DMS153 treated with DMSO at 0.1 percent for 48 hours (cell line): ENCODE results near the gene TIAL1.
"Not testable (repeated sequence)": the region's sequence is repeated elsewhere in the genome, so short reads cannot be mapped to it uniquely, and the experiment has no call there.

Experiments used
- DNase-seq: peaks from one replicate; lab custom pipeline; 2025; ENCODE audit not compliant: unreplicated experiment; lab: John Stamatoyannopoulos, UW

TIAL1 gene

DNA sequence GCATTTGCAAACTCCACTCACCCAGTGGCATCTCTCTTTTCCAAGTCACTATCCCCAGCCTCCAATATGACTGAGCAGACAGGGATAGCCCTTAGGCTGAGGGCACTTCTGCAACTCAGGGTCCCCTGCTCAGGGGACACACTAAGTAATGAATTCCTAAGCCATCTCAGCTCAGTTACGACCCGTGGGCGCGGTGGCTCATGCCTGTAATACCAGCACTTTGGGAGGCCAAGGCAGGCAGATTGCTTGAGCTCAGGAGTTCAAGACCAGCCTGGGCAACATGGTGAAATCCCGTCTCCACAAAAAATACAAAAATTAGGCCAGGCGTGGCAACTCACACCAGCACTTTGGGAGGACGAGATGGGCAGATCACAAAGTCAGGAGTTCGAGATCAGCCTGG is 64.5 kb downstream of the TIAL1 start:
- not testable (repeated sequence) for DNase-seq

DNA sequence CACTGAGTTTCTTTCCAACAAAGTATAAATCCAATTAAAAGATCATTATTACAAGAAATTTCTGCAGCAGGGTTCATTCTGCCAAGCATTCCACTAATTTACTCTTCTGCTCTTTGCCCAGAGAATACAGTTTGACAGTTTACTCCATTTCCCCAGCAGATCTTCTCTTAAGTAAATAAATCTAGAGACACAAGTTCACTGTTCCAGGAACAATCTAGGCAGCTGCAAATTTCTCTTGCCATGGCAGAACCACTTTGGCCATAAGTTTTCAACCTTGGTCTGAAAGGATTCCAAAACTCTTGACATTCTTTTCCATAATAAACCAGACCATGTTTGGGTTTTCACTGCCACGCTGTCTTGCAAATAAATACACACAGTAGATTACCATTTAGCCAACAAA is 65.7 kb downstream of the TIAL1 start:
- DNase-seq = no peak

DNA sequence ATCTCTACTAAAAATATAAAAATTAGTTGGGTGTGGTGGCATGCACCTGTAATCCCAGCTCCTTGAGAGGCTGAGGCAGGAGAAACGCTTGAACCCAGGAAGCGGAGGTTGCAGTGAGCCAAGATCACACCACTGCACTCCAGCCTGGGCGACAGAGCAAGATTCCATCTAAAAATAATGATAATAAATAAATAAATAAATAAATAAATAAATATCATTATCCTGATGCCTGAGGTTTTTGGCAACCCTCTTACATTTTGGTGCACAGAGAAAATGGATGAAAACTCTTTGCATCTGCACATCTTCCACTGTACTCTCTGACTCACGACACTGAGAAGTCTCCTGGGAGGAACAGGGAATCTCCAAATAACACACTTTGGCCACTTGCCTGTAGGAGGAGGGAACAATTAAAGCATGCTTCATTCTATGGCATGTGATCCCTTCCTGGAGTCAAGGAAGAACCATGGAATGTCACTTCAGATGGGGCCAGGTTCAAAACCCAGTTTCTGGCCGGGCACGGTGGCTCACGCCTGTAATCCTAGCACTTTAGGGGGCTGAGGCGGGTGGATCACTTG is 68.0 kb downstream of the TIAL1 start:
- DNase-seq = not testable (repeated sequence)

DNA sequence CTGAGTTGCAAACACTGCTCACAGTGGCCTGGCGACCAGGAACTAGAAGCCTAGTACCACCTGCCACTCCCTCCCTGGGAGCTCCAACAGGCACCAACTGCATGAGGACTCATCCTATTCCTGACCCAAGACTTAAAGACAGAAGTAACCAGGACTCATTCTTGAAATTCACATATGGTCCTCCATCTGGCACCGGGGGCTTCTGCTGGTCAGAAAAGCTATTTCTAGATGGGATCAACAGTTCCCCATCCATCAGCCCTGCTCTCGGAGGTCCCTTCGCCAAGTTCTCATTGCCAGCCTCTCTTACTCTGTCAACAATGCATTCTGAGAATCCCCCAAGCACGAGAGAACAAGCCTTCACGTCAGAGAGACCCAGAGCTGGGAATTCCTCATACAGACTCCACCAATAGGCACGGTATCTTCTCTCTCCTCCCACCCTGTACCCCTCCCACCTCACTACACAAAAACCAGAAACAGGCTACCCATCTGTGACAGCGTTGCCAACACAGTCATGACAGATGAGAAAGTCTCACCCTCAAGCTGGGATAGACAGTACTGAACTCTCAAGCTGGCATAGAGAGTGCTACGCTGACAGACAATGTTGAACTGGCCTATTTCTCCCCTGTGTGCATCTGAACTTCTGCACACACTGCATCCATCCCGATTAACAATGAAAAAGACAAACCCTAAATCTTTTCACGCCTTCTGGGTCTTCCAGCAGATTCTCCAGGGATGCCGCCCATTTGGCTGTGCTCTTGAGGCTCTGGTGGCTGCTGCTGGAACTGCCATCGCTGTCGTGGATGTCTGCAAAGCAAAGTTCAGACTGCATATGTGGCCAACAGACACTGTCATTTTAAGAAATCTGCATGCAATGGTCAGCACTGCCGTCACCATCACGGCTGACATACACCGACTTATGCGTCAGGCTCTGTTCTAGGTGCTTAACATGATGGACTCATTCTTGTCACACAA is 69.9 kb downstream of the TIAL1 start:
- DNase-seq = no peak

DNA sequence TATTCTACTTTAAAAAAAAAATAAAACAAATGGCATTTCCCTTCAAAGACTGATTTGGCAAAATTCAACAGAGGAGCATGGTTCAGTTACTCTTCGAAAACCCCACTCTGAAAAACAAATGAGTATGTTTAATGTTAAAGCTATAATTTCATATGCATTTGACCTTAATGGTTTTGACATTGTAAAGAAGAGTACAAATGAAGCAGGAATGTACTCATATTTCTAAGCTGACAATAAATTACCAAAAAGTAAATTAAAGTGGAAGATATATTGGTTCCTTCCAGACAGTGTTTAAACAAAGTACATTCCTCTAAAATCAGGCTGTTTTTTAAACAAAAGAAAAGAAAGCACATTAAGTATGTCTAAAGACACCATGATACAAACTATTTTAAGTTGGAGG is 70.6 kb downstream of the TIAL1 start:
- no peak for DNase-seq

DNA sequence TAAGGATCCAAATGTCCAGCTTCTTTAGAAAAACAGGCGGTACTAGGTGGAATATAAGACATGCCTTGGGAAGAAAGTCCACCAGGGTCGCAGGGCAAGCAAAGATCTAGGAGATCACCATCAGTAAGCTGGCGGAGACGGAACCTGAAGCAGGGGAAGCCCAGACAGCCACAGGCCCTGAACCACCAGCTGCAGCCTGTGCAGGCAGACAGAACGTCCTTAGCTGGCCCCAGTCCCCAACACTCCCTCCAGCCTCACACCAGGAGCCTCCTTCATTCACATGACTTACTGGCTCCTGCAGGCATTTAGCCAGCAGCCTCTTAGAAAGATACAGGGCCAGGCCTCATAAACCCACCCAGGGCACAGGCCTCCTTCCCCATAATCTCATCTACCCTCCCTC is 71.6 kb downstream of the TIAL1 start:
- DNase-seq = no peak

DNA sequence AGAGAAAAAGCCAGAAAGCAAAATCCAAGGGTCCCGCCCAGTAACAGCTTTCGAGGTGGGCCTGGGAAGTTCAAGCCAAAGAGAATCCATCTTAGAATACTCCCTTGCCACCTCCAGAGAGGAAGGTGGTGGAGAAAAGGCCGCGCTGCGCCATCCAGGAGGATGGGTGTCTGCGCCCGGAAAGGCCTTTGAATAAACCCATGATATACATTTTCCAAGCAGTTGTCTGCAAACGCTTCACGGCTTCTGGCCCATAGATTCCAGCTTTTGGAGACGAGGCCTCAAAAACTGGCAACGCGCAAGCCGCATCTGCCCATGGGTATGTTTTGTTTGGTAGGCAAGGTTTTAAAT is 72.1 kb downstream of the TIAL1 start:
- no peak for DNase-seq

DNA sequence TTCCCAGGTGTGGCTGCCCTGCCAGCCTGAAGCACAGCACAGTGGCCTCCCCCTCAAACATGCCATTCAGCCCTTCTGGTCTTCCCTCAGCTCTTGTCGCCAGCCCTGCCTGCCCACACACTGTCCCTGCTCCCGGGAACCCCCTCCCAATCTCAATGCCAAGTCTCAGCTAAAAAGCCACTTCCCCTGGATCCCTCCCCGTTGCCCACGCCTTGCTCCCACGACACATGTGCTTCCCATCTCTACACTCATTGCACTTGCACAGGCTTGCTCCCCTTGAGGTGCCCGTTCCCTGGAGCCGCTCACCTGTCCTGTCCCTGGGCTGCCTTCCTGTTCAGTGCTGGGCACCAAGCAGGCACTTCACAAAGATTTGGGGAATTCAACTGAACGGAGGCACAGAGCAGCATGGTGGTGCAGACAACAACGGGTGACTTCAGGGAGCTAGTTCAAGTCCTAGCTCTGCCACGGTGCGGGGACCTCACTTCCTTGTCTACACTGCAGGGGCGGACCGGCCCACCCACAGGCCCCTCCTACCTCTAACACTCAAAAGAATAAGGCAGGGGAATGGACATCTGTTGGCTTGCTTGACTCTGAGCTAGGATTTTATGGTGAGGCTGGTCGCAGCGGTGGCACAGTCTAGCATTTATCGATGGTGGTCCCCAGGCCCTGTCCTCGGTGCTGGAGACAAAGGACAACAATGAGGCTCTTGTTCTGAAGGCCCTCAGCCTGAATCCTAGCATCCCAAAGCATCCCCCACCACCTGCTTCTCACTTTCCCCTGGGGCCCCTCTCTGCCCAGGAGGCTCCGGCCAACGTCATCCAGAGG is 72.7 kb downstream of the TIAL1 start:
- no peak for DNase-seq
